ENCODE data around the gene CEMIP2. TPM values are rescaled to one million over a fixed set of nuclear protein-coding genes. Genes with fewer than 3 reads are reported as not detected.

CEMIP2 gene
- total and polyA plus RNA-seq, 2 of the 13 experiments (the other 11 are each of a cell fraction or from before 2014, with no cell fraction given) = 94.3 to 128 TPM

- no peak for TF ChIP-seq ZNF407 (CRISPR knock-in tag; IDR thresholded peaks at IDR 0.05; ENCODE audit: not compliant biosample characterization)
- 0 out of 2 replicates have a peak, but pooled peaks have one; percentile 38 for TF ChIP-seq SIX1 (CRISPR knock-in tag; IDR thresholded peaks at IDR 0.05; ENCODE audit: borderline replicate concordance)
- TF ChIP-seq SP1 (IDR thresholded peaks at IDR 0.05) = no peak
- 0 out of 2 replicates have a peak, but pooled peaks have one; percentile 39 for TF ChIP-seq SP1 (CRISPR knock-in tag; IDR thresholded peaks at IDR 0.05)
- no peak; the same call in 1 of the 2 replicates for TF ChIP-seq ZNF614 (CRISPR knock-in tag; IDR thresholded peaks at IDR 0.05; ENCODE audit: borderline replicate concordance)
- TF ChIP-seq ATF5 (CRISPR knock-in tag; IDR thresholded peaks at IDR 0.05; ENCODE audit: low read depth) = no peak; the same call in 1 of the 2 replicates
- no peak for TF ChIP-seq TFDP1 (CRISPR knock-in tag; IDR thresholded peaks at IDR 0.05; ENCODE audit: borderline replicate concordance)
- TF ChIP-seq RFXANK (CRISPR knock-in tag; IDR thresholded peaks at IDR 0.05) = no peak
- no peak for TF ChIP-seq ZNF10 (CRISPR knock-in tag; IDR thresholded peaks at IDR 0.05; ENCODE audit: borderline replicate concordance, low read depth)
- TF ChIP-seq CHD4 (IDR thresholded peaks at IDR 0.05; ENCODE audit: borderline replicate concordance, low read length) = no peak
- TF ChIP-seq HMGXB4 (CRISPR knock-in tag; IDR thresholded peaks at IDR 0.05; ENCODE audit: borderline replicate concordance in 1 of 2, low read depth in 1 of 2) = peak; percentile 79 to 80
- no peak; the same call in 1 of the 2 replicates for TF ChIP-seq BORCS8-MEF2B (CRISPR knock-in tag; IDR thresholded peaks at IDR 0.05)
- peak in 1 of 2 experiments; percentile 42; a peak in 1 of 4 replicates for TF ChIP-seq ATF4 (CRISPR knock-in tag; IDR thresholded peaks at IDR 0.05)
These were observed at the start of gene CEMIP2 (continued) for GRCh38 chr9:71768388-71769174.
